SK-N-SH (cell line): ENCODE measurements around the gene CC2D2B.

Source experiments
- CTCF ChIP-seq: fragments of 200-600 bp; sonication (generic); IDR thresholded peaks from 2 replicates; pipeline ENCODE4 v1.6.1; 2017; ENCODE audit warnings: antibody characterized with exemption, mild to moderate bottlenecking, moderate library complexity
- FOXJ3 ChIP-seq: sonication (generic); formaldehyde crosslinking; IDR thresholded peaks from 2 replicates; pipeline ENCODE4 v1.5.1; 2020; ENCODE audit warnings: mild to moderate bottlenecking, missing genetic modification reagents
- GATA2 ChIP-seq: sonication (generic); formaldehyde crosslinking; IDR thresholded peaks from 2 replicates; pipeline ENCODE4 v1.5.0; 2020; ENCODE audit warnings: mild to moderate bottlenecking, missing genetic modification reagents
- POLR2AphosphoS5 ChIP-seq: IDR thresholded peaks from 2 replicates; pipeline ENCODE4 v1.6.1; 2012; ENCODE audit warnings: low read depth, low read length
- TAF1 ChIP-seq: IDR thresholded peaks from 2 replicates; pipeline ENCODE4 v1.6.1; 2012; ENCODE audit warnings: low read depth, mild to moderate bottlenecking, low read length, moderate library complexity, borderline replicate concordance
- USF1 ChIP-seq: IDR thresholded peaks from 2 replicates; pipeline ENCODE4 v1.4.0; 2012; ENCODE audit warnings: low read depth, borderline replicate concordance

- TF ChIP-seq GATA2 (CRISPR knock-in tag) (no peak), TAF1 (no peak), CTCF (no peak), FOXJ3 (CRISPR knock-in tag) (no peak), POLR2AphosphoS5 (no peak), USF1 (no peak)
These were observed 46.4 kb upstream of the CC2D2B start for GRCh38 chr10:95861386-95861785.
